HL-60 (cell line): ENCODE measurements around the gene CFAP299.

Experiments
- DNase-seq, 2 experiments: peaks; one replicate each; pipeline ENCODE4 v3.0.0-alpha.2; 2010 to 2020; ENCODE audit warnings: low read depth in 1 of 2, low spot score in 1 of 2
- H3K27ac ChIP-seq: fragments of 250-450 bp; sonication (Bioruptor Pico); replicated peaks from 2 replicates; pipeline ENCODE4 v1.5.1; 2020; ENCODE audit warnings: mild to moderate bottlenecking, moderate library complexity
- H3K27me3 ChIP-seq: fragments of 250-450 bp; sonication (Bioruptor Pico); 2 replicates; pipeline ENCODE4 v1.5.1; 2021; ENCODE audit warnings: mild to moderate bottlenecking, moderate library complexity; ENCODE audit not compliant: insufficient read depth, poor library complexity, severe bottlenecking
- H3K4me3 ChIP-seq: replicated peaks from 2 replicates; pipeline ENCODE4 v1.5.1; 2011; ENCODE audit warnings: mild to moderate bottlenecking, control low read depth, low read length; ENCODE audit not compliant: insufficient read depth
- GABPA ChIP-seq: IDR thresholded peaks from 2 replicates; pipeline ENCODE4 v1.6.1; 2012; ENCODE audit warnings: low read depth
- POLR2AphosphoS5 ChIP-seq: IDR thresholded peaks from 2 replicates; pipeline ENCODE4 v1.6.1; 2012; ENCODE audit warnings: low read depth
- REST ChIP-seq: IDR thresholded peaks from 2 replicates; pipeline ENCODE4 v1.6.1; 2012; ENCODE audit warnings: low read depth; ENCODE audit not compliant: insufficient replicate concordance
- SPI1 ChIP-seq: IDR thresholded peaks from 2 replicates; pipeline ENCODE4 v1.6.1; 2012; ENCODE audit warnings: low read depth, mild to moderate bottlenecking, borderline replicate concordance
- TF ChIP-seq, protein P1 (sequence below): IDR thresholded peaks from one replicate; pipeline ENCODE4 v1.5.1; 2011; ENCODE audit warnings: low read length, control low read depth, inconsistent platforms; ENCODE audit not compliant: insufficient read depth

The CFAP299 gene

GRCh38 chr4:80489798-80490197, 154.3 kb downstream of the CFAP299 start:
- Histone ChIP-seq H3K27me3 (no peaks in the 10 kb centered on the region), H3K4me3 (no peak overlapping the region), H3K27ac (no peak overlapping the region)
- no peak for DNase-seq
- TF ChIP-seq SPI1 (no peak), GABPA (no peak)

DNA sequence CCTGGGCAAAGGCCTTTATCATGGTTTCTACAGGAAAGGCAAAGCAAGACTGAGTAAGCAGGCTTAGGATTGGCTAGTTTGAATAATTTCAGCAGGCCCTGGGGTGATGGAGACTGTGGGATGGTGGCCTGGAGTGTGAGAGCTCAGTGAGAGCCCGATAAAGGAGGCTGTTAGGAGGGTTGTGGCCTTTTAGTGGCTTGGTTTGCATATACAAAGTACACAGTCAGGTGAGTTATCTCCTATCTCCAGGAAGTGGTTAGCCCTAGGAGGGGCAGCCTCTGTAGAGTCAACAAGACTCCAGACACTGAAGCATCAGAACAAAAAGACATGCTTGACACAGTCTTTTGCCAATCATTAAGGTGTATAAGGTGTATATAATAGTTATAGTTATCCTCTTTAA, 157.2 kb downstream of the CFAP299 start:
- H3K27ac ChIP-seq, result no peak overlapping the region

GRCh38 chr4:80495865-80496264, 160.3 kb downstream of the CFAP299 start:
- DNase-seq, result no peak
- H3K27ac ChIP-seq, result no peak overlapping the region
- TF ChIP-seq POLR2AphosphoS5 (no peak), REST (no peak), GABPA (no peak), SPI1 (no peak)
- TF ChIP-seq, protein P1, sequence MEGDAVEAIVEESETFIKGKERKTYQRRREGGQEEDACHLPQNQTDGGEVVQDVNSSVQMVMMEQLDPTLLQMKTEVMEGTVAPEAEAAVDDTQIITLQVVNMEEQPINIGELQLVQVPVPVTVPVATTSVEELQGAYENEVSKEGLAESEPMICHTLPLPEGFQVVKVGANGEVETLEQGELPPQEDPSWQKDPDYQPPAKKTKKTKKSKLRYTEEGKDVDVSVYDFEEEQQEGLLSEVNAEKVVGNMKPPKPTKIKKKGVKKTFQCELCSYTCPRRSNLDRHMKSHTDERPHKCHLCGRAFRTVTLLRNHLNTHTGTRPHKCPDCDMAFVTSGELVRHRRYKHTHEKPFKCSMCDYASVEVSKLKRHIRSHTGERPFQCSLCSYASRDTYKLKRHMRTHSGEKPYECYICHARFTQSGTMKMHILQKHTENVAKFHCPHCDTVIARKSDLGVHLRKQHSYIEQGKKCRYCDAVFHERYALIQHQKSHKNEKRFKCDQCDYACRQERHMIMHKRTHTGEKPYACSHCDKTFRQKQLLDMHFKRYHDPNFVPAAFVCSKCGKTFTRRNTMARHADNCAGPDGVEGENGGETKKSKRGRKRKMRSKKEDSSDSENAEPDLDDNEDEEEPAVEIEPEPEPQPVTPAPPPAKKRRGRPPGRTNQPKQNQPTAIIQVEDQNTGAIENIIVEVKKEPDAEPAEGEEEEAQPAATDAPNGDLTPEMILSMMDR, result no peak
- no peak overlapping the region for H3K4me3 ChIP-seq
- no peaks in the 10 kb centered on the region for H3K27me3 ChIP-seq

More for the DNA sequence above, 157.2 kb downstream of the CFAP299 start:
- Histone ChIP-seq H3K4me3 (no peak overlapping the region), H3K27me3 (no peaks in the 10 kb centered on the region)
- no peak for DNase-seq
- TF ChIP-seq GABPA, result no peak
- TF ChIP-seq, protein P1, result no peak
- TF ChIP-seq SPI1, result no peak
- no peak for TF ChIP-seq REST
- no peak for TF ChIP-seq POLR2AphosphoS5

DNA sequence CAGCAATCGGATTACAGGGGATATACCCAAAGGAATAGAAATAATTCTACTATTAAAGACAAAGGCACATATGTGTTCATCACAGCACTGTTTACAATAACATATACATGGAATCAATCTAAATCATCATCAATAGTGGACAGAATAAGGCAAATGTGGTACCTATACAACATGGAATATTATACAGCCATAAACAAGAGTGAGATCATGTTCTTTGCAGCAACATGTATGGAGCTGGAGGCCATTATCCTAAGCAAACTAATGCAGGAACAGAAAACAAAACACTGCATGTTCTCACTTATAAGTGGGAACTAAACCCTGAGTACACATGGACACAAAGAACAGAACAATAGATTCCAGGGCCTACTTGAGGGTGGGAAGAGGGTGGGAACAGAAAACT, 163.2 kb downstream of the CFAP299 start:
- TF ChIP-seq POLR2AphosphoS5, result no peak
- no peak for TF ChIP-seq GABPA
- no peak for TF ChIP-seq REST

More for the DNA sequence above, 163.2 kb downstream of the CFAP299 start:
- H3K4me3 ChIP-seq, result no peak overlapping the region
- no peak overlapping the region for H3K27ac ChIP-seq
- no peak for DNase-seq
- no peaks in the 10 kb centered on the region for H3K27me3 ChIP-seq
